ENCODE measurements around the gene HELB. TPM values are rescaled to one million over a fixed set of nuclear protein-coding genes. Genes with fewer than 3 reads are reported as not detected.

Gene HELB
- total RNA-seq, 1 experiment from 2014 or later: 9.3 TPM

- Histone ChIP-seq H3K9me3 (ENCODE audit: control insufficient read depth in 1 of 2, insufficient read depth in 1 of 2, low read depth in 1 of 2, low read length in 2 of 2) (no peaks in the 10 kb centered on the region), H4K20me1 (ENCODE audit: insufficient read depth) (no peaks in the 10 kb centered on the region), H3K9ac (ENCODE audit: low read length) (no peak overlapping the region), H3K27me3 (ENCODE audit: insufficient read depth, low read length) (no peaks in the 10 kb centered on the region), H3K36me3 (ENCODE audit: control insufficient read depth in 1 of 2, insufficient read depth in 2 of 2, low read length in 2 of 2) (no peaks in the 10 kb centered on the region), H3K4me3 (replicated peaks in 1 of 2; ENCODE audit: low read depth in 1 of 2, low read length in 2 of 2) (no peak overlapping the region), H3K4me2 (ENCODE audit: low read length) (no peak overlapping the region), H3K27ac (ENCODE audit: low read depth, low read length) (no peak overlapping the region), H3K79me2 (ENCODE audit: insufficient read depth, low read length) (no peaks in the 10 kb centered on the region), H3K4me1 (ENCODE audit: control insufficient read depth in 1 of 2, insufficient read depth in 2 of 2, low read length in 2 of 2) (no peaks in the 10 kb centered on the region), H2AFZ (ENCODE audit: low read depth, low read length, poor library complexity, severe bottlenecking) (no peak overlapping the region), H3K9me2 (ENCODE audit: insufficient read depth) (no peaks in the 10 kb centered on the region)
- ChIA-PET RAD21 (ENCODE audit: low non-redundant PET in 1 of 2, low total read pairs in 2 of 2, uncharacterized antibody in 2 of 2, unreplicated experiment in 2 of 2) (no interaction called here), POLR2A (no interaction called here), CTCF (no interaction called here)
- BruUV-seq (replicated peaks): no TSS peak
- intact Hi-C loops (cut with micrococcal nuclease): no loop called here
- ATAC-seq: no peak
- no peak for DNase-seq (ENCODE audit: low read depth, low spot score)
- TF ChIP-seq POLR2AphosphoS5 (IDR thresholded peaks at IDR 0.05; ENCODE audit: low read depth, low read length): no peak
- TF ChIP-seq JUND (IDR thresholded peaks at IDR 0.05): no peak
- no peak for TF ChIP-seq SIN3A (IDR thresholded peaks at IDR 0.05; ENCODE audit: low read depth)
- no peak for TF ChIP-seq TCF7L2 (IDR thresholded peaks at IDR 0.05; ENCODE audit: borderline replicate concordance, extremely low read depth, insufficient read depth, insufficient read length)
- no peak for TF ChIP-seq RAD21 (IDR thresholded peaks at IDR 0.05; ENCODE audit: low read depth)
- TF ChIP-seq ZNF274 (IDR thresholded peaks at IDR 0.05; ENCODE audit: low read depth, low read length): no peak
- no peak for TF ChIP-seq SRF (IDR thresholded peaks at IDR 0.05; ENCODE audit: low read depth)
- TF ChIP-seq EZH2 (IDR thresholded peaks at IDR 0.05): no peak
Observed at GRCh38 chr12:66345956-66346355, 43.7 kb downstream of the HELB start.

GRCh38 chr12:66351301-66351700 lies 49.0 kb downstream of the HELB start:
- CTCF ChIA-PET: no interaction called here
- no peak for TF ChIP-seq ATF3 (IDR thresholded peaks at IDR 0.05)
- no peak for TF ChIP-seq SP1 (IDR thresholded peaks at IDR 0.05; ENCODE audit: low read depth)
- no peak for TF ChIP-seq FOSL1 (IDR thresholded peaks at IDR 0.05; ENCODE audit: low read depth)
- TF ChIP-seq POLR2AphosphoS5 (IDR thresholded peaks at IDR 0.05; ENCODE audit: low read depth, low read length): no peak
- no peak for TF ChIP-seq EZH2 (IDR thresholded peaks at IDR 0.05)
- no peak for TF ChIP-seq SIN3A (IDR thresholded peaks at IDR 0.05; ENCODE audit: low read depth)
- TF ChIP-seq REST (IDR thresholded peaks at IDR 0.05; ENCODE audit: low read depth): no peak
- TF ChIP-seq ZFX (IDR thresholded peaks at IDR 0.05): no peak
- TF ChIP-seq EGR1 (IDR thresholded peaks at IDR 0.05; ENCODE audit: low read depth): no peak
- TF ChIP-seq RAD21 (IDR thresholded peaks at IDR 0.05; ENCODE audit: low read depth): no peak
- no peak for TF ChIP-seq POLR2A (IDR thresholded peaks at IDR 0.05; ENCODE audit: borderline replicate concordance, extremely low read depth, insufficient read depth, insufficient read length)
- no peak for TF ChIP-seq ZNF274 (IDR thresholded peaks at IDR 0.05; ENCODE audit: low read depth, low read length)
- TF ChIP-seq YY1 (IDR thresholded peaks at IDR 0.05; ENCODE audit: extremely low read depth, insufficient replicate concordance, low read depth, low read length): no peak
- no peak for TF ChIP-seq ZBTB33 (IDR thresholded peaks at IDR 0.05; ENCODE audit: extremely low read depth, insufficient replicate concordance, low read length)

More at GRCh38 chr12:66351301-66351700, 49.0 kb downstream of the HELB start:
- Histone ChIP-seq H4K20me1 (ENCODE audit: insufficient read depth) (no peaks in the 10 kb centered on the region), H3K4me1 (ENCODE audit: control insufficient read depth in 1 of 2, insufficient read depth in 2 of 2, low read length in 2 of 2) (no peaks in the 10 kb centered on the region), H3K9me3 (ENCODE audit: control insufficient read depth in 1 of 2, insufficient read depth in 1 of 2, low read depth in 1 of 2, low read length in 2 of 2) (no peaks in the 10 kb centered on the region), H3K9me2 (ENCODE audit: insufficient read depth) (no peaks in the 10 kb centered on the region), H3K79me2 (ENCODE audit: insufficient read depth, low read length) (no peaks in the 10 kb centered on the region), H3K27me3 (ENCODE audit: insufficient read depth, low read length) (no peaks in the 10 kb centered on the region), H2AFZ (ENCODE audit: low read depth, low read length, poor library complexity, severe bottlenecking) (no peak overlapping the region), H3K4me2 (ENCODE audit: low read length) (no peak overlapping the region), H3K27ac (ENCODE audit: low read depth, low read length) (no peak overlapping the region), H3K9ac (ENCODE audit: low read length) (no peak overlapping the region), H3K4me3 (replicated peaks in 1 of 2; ENCODE audit: low read depth in 1 of 2, low read length in 2 of 2) (no peak overlapping the region), H3K36me3 (ENCODE audit: control insufficient read depth in 1 of 2, insufficient read depth in 2 of 2, low read length in 2 of 2) (no peaks in the 10 kb centered on the region)
- no peak for DNase-seq (ENCODE audit: low read depth, low spot score)
- ChIA-PET RAD21 (ENCODE audit: low non-redundant PET in 1 of 2, low total read pairs in 2 of 2, uncharacterized antibody in 2 of 2, unreplicated experiment in 2 of 2) (no interaction called here), POLR2A (no interaction called here)
- BruUV-seq (replicated peaks): no TSS peak
- no peak for ATAC-seq
- intact Hi-C loops (cut with micrococcal nuclease): loop anchor here (10.0 kb wide), 2 partner anchors 344 to 514 kb away; no protein-coding TSS in a partner anchor

All from HCT116 (cell line).